ENCODE measurements around the gene ABAT.

GRCh38 chr16:8736123-8736668, 61.8 kb downstream of the ABAT start:
- TF ChIP-seq CTCF (IDR thresholded peaks at IDR 0.05; ENCODE audit: insufficient read depth, low read depth, low read length) (no peak), EZH2 (IDR thresholded peaks at IDR 0.05; ENCODE audit: insufficient read depth, low read length) (no peak)
